Type B pancreatic cell (in vitro differentiated cells): ENCODE results near the gene HSD3B1. TPM values are rescaled to one million over a fixed set of nuclear protein-coding genes. Genes with fewer than 3 reads are reported as not detected.

ENCODE experiments used
- DNase-seq: peaks from one replicate; pipeline ENCODE4 v3.0.0; 2021; ENCODE audit warnings: mixed read lengths; ENCODE audit not compliant: unreplicated experiment; ENCODE audit errors: extremely low spot score
- H3K27ac Mint-ChIP-seq: 2 replicates; pipeline ENCODE4 v1.8.0; 2021; ENCODE audit warnings: mild to moderate bottlenecking, mixed read lengths
- H3K27me3 Mint-ChIP-seq: 2 replicates; pipeline ENCODE4 v1.8.0; 2021; ENCODE audit warnings: mixed read lengths
- H3K36me3 Mint-ChIP-seq: 2 replicates; pipeline ENCODE4 v1.8.0; 2021; ENCODE audit warnings: mixed read lengths
- H3K4me1 Mint-ChIP-seq: one replicate; pipeline ENCODE4 v1.8.0; 2021; ENCODE audit warnings: mixed read lengths; ENCODE audit not compliant: unreplicated experiment
- H3K4me3 Mint-ChIP-seq: 2 replicates; pipeline ENCODE4 v1.8.0; 2021; ENCODE audit warnings: mild to moderate bottlenecking, mixed read lengths
- H3K9me3 Mint-ChIP-seq: 2 replicates; pipeline ENCODE4 v1.8.0; 2021; ENCODE audit warnings: mixed read lengths
- CTCF ChIP-seq: fragments of 200-600 bp; sonication (generic); conservative IDR thresholded peaks from 2 replicates; pipeline ENCODE4 v1.5.0; 2021; ENCODE audit warnings: antibody characterized with exemption, mild to moderate bottlenecking
- total RNA-seq: library from RNA; stranded (reverse); gene quantifications from 2 replicates; pipeline ENCODE4 v1.2.1, GENCODE V29; 2021; ENCODE audit warnings: low replicate concordance

HSD3B1 gene
- total RNA-seq, 1 donor from 2014 or later: 1.3 TPM

GRCh38 chr1:119472080-119472818, 34.8 kb upstream of the HSD3B1 start:
- Mint-ChIP-seq H3K4me3 (no peak overlapping the region), H3K9me3 (no peaks in the 10 kb centered on the region), H3K4me1 (peaks cover 8% of the 10 kb centered on the region), H3K27me3 (peaks cover 13% of the 10 kb centered on the region), H3K27ac (no peak overlapping the region), H3K36me3 (no peaks in the 10 kb centered on the region)
- no peak for DNase-seq
- no peak for TF ChIP-seq CTCF

GRCh38 chr1:119472819-119473175, 34.2 kb upstream of the HSD3B1 start:
- DNase-seq: no peak
- Mint-ChIP-seq H3K27me3 (peaks cover 13% of the 10 kb centered on the region), H3K4me1 (peaks cover 4% of the 10 kb centered on the region), H3K36me3 (no peaks in the 10 kb centered on the region), H3K27ac (no peak overlapping the region), H3K9me3 (no peaks in the 10 kb centered on the region), H3K4me3 (no peak overlapping the region)
- TF ChIP-seq CTCF: no peak

GRCh38 chr1:119475866-119476439, 31.1 kb upstream of the HSD3B1 start:
- Mint-ChIP-seq H3K4me3 (no peak overlapping the region), H3K27ac (peak overlapping the region; percentile 36), H3K4me1 (peaks cover 4% of the 10 kb centered on the region), H3K9me3 (no peaks in the 10 kb centered on the region), H3K36me3 (no peaks in the 10 kb centered on the region), H3K27me3 (peaks cover 9% of the 10 kb centered on the region)
- peak; percentile 74 for TF ChIP-seq CTCF
- no peak for DNase-seq

GRCh38 chr1:119477710-119478109, 29.3 kb upstream of the HSD3B1 start:
- H3K27me3 Mint-ChIP-seq: no peaks in the 10 kb centered on the region
- no peaks in the 10 kb centered on the region for H3K36me3 Mint-ChIP-seq
- no peaks in the 10 kb centered on the region for H3K9me3 Mint-ChIP-seq
- peaks cover 4% of the 10 kb centered on the region for H3K4me1 Mint-ChIP-seq
- no peak for DNase-seq
- H3K27ac Mint-ChIP-seq: no peak overlapping the region
- no peak overlapping the region for H3K4me3 Mint-ChIP-seq
- no peak for TF ChIP-seq CTCF

- no peak overlapping the region for H3K27ac Mint-ChIP-seq
- no peak for DNase-seq
- TF ChIP-seq CTCF: no peak
- peaks cover 14% of the 10 kb centered on the region for H3K4me1 Mint-ChIP-seq
- H3K36me3 Mint-ChIP-seq: no peaks in the 10 kb centered on the region
- H3K9me3 Mint-ChIP-seq: no peaks in the 10 kb centered on the region
- no peaks in the 10 kb centered on the region for H3K27me3 Mint-ChIP-seq
- no peak overlapping the region for H3K4me3 Mint-ChIP-seq
Measured at GRCh38 chr1:119480175-119480574, 26.8 kb upstream of the HSD3B1 start.
